NCI-H345 (cell line): Measurements from ENCODE around the gene METTL21C.
A peak's percentile ranks its signal among the peaks of the same experiment; 100 is the strongest.

Experiments used
- DNase-seq: peaks from one replicate; lab custom pipeline; 2025; lab: John Stamatoyannopoulos, UW

The METTL21C gene

GRCh38 chr13:102694937-102695336 is at the start of gene METTL21C:
Gene METTL21C, minus strand, starts transcription at chr13:102695044. Its CDS starts 546 bp downstream, at chr13:102694498.
- no peak for DNase-seq

DNA sequence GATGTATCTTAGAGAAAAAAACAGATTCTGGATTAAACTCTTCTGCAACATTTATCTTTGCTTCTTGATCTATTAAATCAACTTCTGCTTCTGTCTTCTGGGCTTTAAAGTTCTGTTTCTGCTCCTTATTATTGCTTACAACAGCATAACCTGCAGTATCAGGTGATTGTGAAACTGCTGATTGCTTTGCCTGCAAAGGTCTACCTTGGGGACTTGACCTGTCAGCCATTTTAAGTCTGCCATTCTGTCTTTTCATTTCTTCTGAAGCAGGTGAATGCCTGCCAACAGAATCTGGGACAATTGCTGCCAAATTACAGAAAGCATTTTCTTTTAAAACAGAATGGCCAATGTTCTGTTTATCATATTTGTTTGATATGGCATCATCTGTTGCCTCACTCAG is 47.7 kb upstream of the METTL21C start:
- DNase-seq = no peak

DNA sequence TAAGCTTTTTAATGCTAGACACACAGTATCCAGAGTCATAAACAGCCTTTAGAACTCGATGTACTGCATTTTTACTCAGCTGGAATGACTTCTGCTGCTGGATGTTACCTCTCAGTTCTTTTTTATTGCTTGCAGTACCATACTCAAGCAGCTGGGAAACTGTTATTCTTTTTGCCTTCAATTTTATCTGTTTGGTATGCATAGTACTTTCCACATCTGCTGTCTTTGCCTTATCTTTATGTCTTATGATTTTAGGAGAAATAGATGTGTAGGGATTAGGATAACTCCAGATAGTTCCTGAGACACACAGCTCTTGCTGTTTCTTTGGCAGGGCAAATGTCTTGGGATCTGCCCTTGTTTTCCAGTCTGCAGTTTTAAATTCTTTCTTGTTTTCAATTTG is 47.3 kb upstream of the METTL21C start:
- DNase-seq = no peak

DNA sequence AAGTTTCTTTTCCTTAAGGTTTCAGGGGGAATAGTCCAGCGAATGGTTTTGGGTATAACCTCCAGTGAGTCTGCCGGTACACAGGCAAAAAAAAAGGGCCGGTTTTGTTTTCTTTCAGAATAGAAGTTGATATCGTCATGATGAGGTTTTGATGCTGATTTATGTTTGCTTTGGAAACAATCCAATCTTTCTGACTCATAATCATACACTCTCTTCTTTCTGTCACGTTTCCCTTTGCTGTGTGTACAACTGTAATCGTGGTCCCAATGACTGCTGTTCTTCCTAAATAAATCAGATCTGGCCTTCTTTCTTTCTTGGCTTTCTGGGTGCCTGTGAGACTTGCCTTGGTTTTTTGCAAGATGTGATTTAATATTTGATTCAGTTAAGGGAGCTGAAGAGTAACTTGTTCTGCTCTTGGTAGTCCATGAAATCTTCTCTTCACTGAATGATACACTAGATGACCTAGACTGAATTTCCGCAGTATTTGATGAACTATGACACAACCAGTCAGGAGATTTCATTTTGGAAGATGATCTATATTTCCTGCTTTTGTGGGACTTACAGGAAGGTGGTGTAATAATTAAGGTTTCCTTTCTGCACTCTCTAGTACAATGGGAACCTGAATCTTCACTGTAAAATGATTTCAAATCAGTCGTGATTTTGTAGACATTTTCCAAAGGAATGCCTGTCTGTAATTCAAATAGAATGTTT is 34.9 kb upstream of the METTL21C start:
- DNase-seq = no peak

- no peak for DNase-seq
Observed at GRCh38 chr13:102726430-102726829, 31.6 kb upstream of the METTL21C start.

GRCh38 chr13:102724923-102725322 is 30.1 kb upstream of the METTL21C start:
- peak; percentile 41 for DNase-seq

GRCh38 chr13:102721800-102722231 is 27.0 kb upstream of the METTL21C start:
- DNase-seq = no peak

DNA sequence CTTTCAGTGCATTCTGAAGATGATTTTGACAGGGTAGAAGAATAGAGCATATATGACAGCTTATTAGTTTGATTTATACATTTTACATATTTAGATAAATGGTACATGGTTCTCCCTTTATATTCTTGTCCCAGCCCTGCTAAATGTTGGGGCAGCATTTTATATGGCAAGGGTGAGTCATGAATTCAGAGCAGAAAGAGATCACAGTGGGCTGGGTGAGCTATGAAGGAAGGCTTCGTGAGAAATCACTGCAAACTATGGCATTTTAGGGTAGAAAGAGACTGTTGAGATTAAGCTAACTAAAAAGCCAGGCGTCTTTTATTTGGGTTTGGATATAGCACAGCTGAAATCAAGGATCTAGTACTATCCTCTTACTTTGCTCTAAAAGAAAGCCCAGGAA is 23.9 kb upstream of the METTL21C start:
- no peak for DNase-seq

DNA sequence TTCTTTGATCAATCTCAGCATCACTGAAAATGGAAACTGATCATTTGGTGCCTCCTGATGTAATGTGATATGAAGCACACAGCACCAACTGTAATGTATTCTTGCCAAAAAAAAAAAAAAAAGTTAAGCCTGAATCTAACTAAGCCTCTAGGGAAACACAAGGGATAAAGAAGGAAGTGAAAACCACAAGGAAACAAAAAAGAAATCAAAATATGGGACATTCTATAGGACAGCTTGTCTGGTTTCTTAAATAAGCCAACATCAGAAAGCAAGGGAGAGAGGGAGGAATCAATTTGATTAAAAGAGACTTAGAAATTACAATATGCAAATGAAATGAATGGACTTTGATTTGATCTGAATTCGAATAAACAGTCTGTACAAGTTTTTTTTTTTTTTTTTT is 20.6 kb upstream of the METTL21C start:
- DNase-seq = no peak

DNA sequence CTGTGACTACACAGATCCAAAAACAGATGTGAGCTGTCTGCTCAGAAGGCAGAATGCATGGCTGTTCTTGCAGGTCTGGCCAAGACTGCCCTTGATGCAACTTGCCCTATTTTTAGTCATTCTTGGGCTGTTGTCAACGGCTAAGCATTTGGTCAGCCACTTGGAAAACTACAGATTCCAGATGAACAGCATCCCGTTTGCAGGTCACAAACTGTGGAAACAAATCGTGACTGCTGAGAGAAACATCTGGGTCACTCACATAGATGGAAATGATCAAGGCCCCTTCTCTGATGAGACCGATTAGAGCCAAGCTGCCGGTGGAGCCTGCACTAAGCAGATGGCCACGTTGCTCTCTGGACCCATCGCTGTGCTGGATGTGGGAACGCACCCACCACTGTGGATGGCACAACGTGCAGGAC is 15.4 kb upstream of the METTL21C start:
- DNase-seq = no peak

DNA sequence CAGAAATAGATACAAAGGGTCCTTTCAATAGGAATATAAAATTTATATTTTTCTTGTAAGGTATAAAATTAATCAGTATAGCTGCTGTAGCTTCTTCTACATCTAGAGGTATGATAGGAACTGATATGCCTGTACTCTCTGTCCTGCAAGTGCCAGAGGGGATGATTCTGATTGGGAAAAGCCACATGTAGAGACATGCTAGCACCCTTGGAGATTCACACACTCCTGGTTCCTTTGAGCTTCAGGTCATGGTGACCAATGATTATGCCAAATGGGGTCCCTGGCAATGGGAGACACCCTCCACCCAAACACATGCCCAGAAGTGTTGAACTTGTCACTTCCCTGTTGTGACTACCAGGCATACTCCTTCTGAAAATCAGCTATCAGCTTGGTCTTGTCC is 14.7 kb upstream of the METTL21C start:
- no peak for DNase-seq

DNA sequence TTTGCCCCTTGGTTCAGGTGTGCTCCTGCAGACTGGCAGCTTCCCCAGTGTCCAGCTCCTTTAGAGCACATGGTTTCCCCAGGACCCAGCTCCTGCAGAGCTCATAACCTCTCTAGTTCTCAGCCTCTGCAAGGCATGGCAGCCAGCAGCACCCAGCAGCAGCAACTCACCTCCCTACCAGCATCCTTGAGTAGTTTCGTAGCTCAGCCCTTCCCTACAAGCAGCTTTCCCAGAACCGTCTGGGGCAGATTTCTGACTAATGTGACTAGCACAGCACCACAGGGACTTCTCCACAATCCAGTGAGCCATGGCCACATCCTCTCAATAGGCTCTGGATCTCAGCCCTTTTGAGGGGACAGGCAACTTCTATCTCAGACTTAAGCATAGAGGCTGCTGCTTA is 14.1 kb upstream of the METTL21C start:
- no peak for DNase-seq

DNA sequence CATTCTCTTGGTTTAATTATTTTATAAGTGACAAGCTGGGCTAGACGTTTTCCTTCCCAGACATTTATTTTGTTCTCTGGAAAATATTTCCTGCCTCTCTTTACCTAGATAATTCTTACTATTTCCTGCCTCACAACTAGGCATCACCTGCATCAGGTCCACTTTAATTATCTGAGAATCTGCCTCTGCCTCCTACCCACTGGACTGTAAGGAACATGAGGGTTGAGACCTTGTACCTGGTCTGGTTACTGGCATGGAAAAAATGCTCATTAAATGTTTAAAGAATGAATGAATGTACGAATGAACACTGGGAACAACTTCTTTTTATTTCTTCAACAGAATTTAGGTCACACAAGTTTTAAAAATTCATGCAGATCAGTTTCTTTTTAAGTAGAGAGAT is 13.4 kb upstream of the METTL21C start:
- no peak for DNase-seq

- DNase-seq = peak; percentile 75
Observed at GRCh38 chr13:102707467-102707866, 12.6 kb upstream of the METTL21C start.

DNA sequence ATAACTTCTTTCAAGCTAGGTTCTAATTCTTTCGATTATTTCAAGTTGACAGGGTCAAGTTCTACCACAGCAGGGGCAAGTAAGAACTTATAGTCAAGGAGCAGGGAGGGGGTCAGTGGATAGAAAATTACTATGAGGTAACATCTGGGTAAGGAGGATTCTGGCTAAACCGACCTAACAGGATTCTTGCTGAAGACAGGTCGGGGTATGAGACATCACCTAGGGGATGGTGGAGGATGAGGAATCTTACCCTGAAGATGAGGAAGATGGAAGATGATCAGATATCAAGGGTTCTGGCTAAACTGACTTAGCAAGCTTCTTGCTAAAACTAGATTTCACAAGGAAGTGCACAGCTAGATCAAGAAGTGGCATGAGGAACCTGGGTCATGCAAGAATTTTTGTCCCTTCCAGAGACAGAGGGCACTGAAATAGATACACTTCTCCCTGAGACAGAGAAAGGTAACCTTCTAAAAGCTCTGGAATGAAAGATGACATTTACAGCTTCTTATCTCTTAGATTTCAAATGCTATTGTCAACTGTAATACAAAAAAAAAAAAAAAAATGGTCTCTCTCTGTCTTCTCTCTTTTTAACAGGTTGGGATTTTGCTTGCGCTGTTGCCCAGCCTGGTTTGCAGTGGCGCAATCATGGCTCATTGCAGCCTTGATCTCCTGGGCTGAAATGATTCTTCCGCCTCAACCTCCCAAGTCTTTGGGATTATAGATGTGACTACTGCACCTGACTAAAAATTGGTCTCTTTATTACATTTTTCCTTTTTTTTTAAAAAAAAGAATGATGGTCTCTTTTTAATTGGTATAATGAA is 9.6 kb upstream of the METTL21C start:
- no peak for DNase-seq

- no peak for DNase-seq
Observed at GRCh38 chr13:102703726-102704035, 8.8 kb upstream of the METTL21C start.

- DNase-seq = no peak
Observed at GRCh38 chr13:102702965-102703725, 8.3 kb upstream of the METTL21C start.

DNA sequence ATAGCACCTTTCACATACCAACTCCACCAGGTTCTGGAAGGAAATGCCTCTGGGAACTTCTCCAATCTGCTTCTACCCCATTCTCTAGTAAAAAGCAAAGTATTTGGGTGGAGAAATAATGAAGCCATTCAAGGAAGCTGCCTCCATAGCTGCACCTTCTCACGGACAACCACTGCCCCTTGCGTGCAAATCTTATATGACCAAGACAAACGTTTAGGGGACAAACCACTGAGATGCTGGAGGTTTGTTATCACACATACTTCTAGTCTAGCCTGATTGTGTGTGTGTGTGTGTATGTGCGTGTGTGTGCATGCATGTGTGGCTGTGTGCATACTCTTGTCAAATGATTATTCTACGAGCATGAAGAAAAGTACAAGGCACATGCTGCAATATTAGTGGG is 6.5 kb upstream of the METTL21C start:
- DNase-seq = no peak

- DNase-seq = no peak
Observed at GRCh38 chr13:102700088-102701031, 5.5 kb upstream of the METTL21C start.

DNA sequence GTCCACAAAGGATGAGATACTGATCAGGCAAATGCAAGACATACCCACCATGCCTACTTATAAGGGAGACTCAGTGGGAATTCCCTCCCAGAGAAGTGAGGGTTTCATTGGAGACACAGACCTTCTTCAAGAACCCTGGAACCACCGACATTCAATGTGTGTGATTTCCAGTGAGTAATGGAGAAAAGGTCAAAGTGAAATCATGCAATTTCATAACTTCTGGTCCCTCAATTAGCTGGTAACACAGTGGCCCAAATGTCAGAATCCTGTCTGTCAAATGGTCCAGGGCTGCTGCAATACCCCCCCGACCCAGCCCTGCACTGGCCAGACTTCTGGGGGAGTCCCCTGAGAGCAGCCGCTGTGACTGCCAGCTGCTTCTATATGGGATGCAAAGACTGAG is 4.7 kb upstream of the METTL21C start:
- no peak for DNase-seq

DNA sequence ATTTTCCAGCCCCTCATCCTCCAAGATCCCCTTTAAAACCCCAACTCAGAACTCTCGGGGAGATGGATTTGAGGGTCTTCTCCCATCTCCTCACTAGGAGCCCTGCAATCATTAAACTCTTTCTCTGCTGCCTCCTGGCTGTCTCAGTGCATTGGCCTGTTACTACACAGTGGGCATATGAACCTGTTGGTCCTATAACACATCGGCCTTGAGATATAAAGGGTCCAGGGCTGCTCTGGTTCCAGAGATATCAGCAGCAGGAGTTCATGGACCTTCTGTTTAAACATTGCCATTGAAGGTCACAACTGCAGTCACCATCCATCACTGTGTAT is 3.8 kb upstream of the METTL21C start:
- no peak for DNase-seq
